Endothelial cell of umbilical vein (primary cell): ENCODE data around the gene AADACL2. TPM values are rescaled to one million over a fixed set of nuclear protein-coding genes. Genes with fewer than 3 reads are reported as not detected.

Source experiments
- BruUV-seq: library from RNA; stranded (reverse); fragments of 400-500 nt; replicated peaks from 2 replicates; lab custom pipeline; 2021; lab: Mats Ljungman, UMichigan
- CTCF ChIA-PET: fragments of 300-600, 350-600 bp; sonication (Branson Sonifier 250); formaldehyde crosslinking; loops from one replicate; lab custom pipeline; 2021; ENCODE audit warnings: antibody characterized with exemption, inconsistent platforms; lab: Charles Lee
- POLR2A ChIA-PET: fragments of 300-600, 350-600 bp; sonication (Branson Sonifier 250); formaldehyde crosslinking; loops from one replicate; lab custom pipeline; 2021; ENCODE audit warnings: antibody characterized with exemption, inconsistent platforms; lab: Charles Lee
- DNase-seq: peaks from one replicate; pipeline ENCODE4 v3.0.0-alpha.2; 2011; ENCODE audit warnings: low read depth, low spot score
- FAIRE-seq: peaks from 2 replicates; lab custom pipeline; 2011; peaks lifted over from hg19 to GRCh38; lab: Jason Lieb, UNC
- H2AFZ ChIP-seq: 2 replicates; pipeline ENCODE4 v1.6.0; 2012; ENCODE audit warnings: low read depth, low read length, control low read depth, inconsistent platforms
- H3K27ac ChIP-seq: 2 replicates; pipeline ENCODE4 v1.5.1; 2011; ENCODE audit warnings: low read depth, mild to moderate bottlenecking, control low read depth, low read length, moderate library complexity; ENCODE audit not compliant: insufficient read depth
- H3K27me3 ChIP-seq, 2 experiments: 2 replicates each; pipeline versions ENCODE4 v1.6.0 to v1.6.1; 2011; ENCODE audit warnings: low read length in 2 of 2, mixed read lengths in 1 of 2; ENCODE audit not compliant: control insufficient read depth in 2 of 2, insufficient read depth in 2 of 2
- H3K36me3 ChIP-seq, 2 experiments: 2 replicates in 1 of 2; 3 replicates in 1 of 2; pipeline ENCODE4 v1.5.1; 2011; ENCODE audit warnings: low read length in 2 of 2, mild to moderate bottlenecking in 1 of 2, moderate library complexity in 1 of 2; ENCODE audit not compliant: control insufficient read depth in 2 of 2, insufficient read depth in 2 of 2; ENCODE audit errors: extremely low read depth in 1 of 2
- H3K4me1 ChIP-seq: 3 replicates; pipeline ENCODE4 v1.5.1; 2011; ENCODE audit warnings: mild to moderate bottlenecking, low read length; ENCODE audit not compliant: control insufficient read depth, insufficient read depth; ENCODE audit errors: extremely low read depth
- H3K4me2 ChIP-seq: 2 replicates; pipeline ENCODE4 v1.6.1; 2011; ENCODE audit warnings: low read length, control low read depth, mixed read lengths; ENCODE audit not compliant: insufficient read depth
- H3K4me3 ChIP-seq, 3 experiments: fragments of 200-600 bp in 1 of 3; sonication (generic), shearing (Covaris generic) in 1 of 3; replicated peaks in 1 of 3; 2 replicates each; pipeline ENCODE4 v1.5.1; 2011 to 2016; ENCODE audit warnings: control low read depth in 3 of 3, low read length in 3 of 3, mild to moderate bottlenecking in 2 of 3, inconsistent platforms in 1 of 3, low read depth in 1 of 3, moderate library complexity in 1 of 3; ENCODE audit not compliant: insufficient read depth in 1 of 3
- H3K79me2 ChIP-seq: 2 replicates; pipeline ENCODE4 v1.6.0; 2012; ENCODE audit warnings: low read length, inconsistent platforms; ENCODE audit not compliant: control insufficient read depth, insufficient read depth
- H3K9ac ChIP-seq: replicated peaks from 2 replicates; pipeline ENCODE3; 2011; ENCODE audit warnings: low read length, control low read depth; ENCODE audit not compliant: insufficient read depth; ENCODE audit errors: extremely low read depth
- H3K9me1 ChIP-seq: replicated peaks from 3 replicates; pipeline ENCODE4 v1.6.0; 2011; ENCODE audit warnings: mild to moderate bottlenecking, low read length; ENCODE audit not compliant: control insufficient read depth, insufficient read depth; ENCODE audit errors: extremely low read depth
- H3K9me3 ChIP-seq: replicated peaks from 2 replicates; pipeline ENCODE4 v1.5.1; 2012; ENCODE audit warnings: low read length, inconsistent platforms; ENCODE audit not compliant: control insufficient read depth, insufficient read depth
- H4K20me1 ChIP-seq: replicated peaks from 2 replicates; pipeline ENCODE3; 2011; ENCODE audit warnings: mild to moderate bottlenecking, low read length; ENCODE audit not compliant: control insufficient read depth, insufficient read depth; ENCODE audit errors: extremely low read depth
- CTCF ChIP-seq, 2 donors: IDR thresholded peaks; 1 replicate in 1 of 2; 2 replicates in 1 of 2; pipeline ENCODE4 v1.5.1; 2011; ENCODE audit warnings: low read length in 2 of 2, mild to moderate bottlenecking in 2 of 2, moderate library complexity in 2 of 2, control low read depth in 1 of 2, inconsistent platforms in 1 of 2, low read depth in 1 of 2; ENCODE audit not compliant: insufficient read depth in 1 of 2; ENCODE audit errors: extremely low read depth in 1 of 2
- EZH2 ChIP-seq: IDR thresholded peaks from 2 replicates; pipeline ENCODE4 v1.6.1; 2012; ENCODE audit warnings: borderline replicate concordance, low read depth, mild to moderate bottlenecking, moderate library complexity, low read length, inconsistent platforms; ENCODE audit not compliant: severe bottlenecking
- FOS ChIP-seq: IDR thresholded peaks from 2 replicates; pipeline ENCODE4 v1.6.1; 2011; ENCODE audit warnings: mild to moderate bottlenecking, low read length, moderate library complexity, borderline replicate concordance; ENCODE audit not compliant: insufficient read depth
- GATA2 ChIP-seq: IDR thresholded peaks from 2 replicates; pipeline ENCODE4 v1.7.0; 2011; ENCODE audit warnings: low read depth, mild to moderate bottlenecking, moderate library complexity, mixed read lengths, low read length; ENCODE audit not compliant: insufficient read length, insufficient read depth
- JUN ChIP-seq: IDR thresholded peaks from 2 replicates; pipeline ENCODE4 v1.6.1; 2011; ENCODE audit warnings: borderline replicate concordance, low read depth; ENCODE audit not compliant: insufficient read length, insufficient read depth
- MYC ChIP-seq: IDR thresholded peaks from one replicate; pipeline ENCODE4 v1.6.1; 2011; ENCODE audit warnings: mild to moderate bottlenecking, low read depth, low read length
- POLR2A ChIP-seq: IDR thresholded peaks from 2 replicates; pipeline ENCODE4 v1.6.1; 2012; ENCODE audit warnings: low read depth, mild to moderate bottlenecking, control low read depth, low read length
- POLR2AphosphoS5 ChIP-seq: IDR thresholded peaks from 2 replicates; pipeline ENCODE4 v1.6.1; 2012; ENCODE audit warnings: low read depth, mild to moderate bottlenecking, control low read depth, low read length, moderate library complexity; ENCODE audit not compliant: insufficient read depth
- dilution Hi-C: fragments of 300-500 bp; cut with MboI; formaldehyde crosslinking; loops from one replicate; pipeline ENCODE4 v1.15.0; 2019; ENCODE audit warnings: low sequenced_read_pairs; ENCODE audit not compliant: extremely low pct_ligation_motif_present
- intact Hi-C: fragments of 100-400 bp; cut with micrococcal nuclease; formaldehyde crosslinking; loops from one replicate; pipeline ENCODE4 v1.10.0; 2022
- polyA plus RNA-seq, 4 experiments: library from polyadenylated mRNA; depleted of rRNA in 3 of 4; stranded (reverse) in 3 of 4; unstranded in 1 of 4; fragments of >200 nt; gene quantifications; 2 replicates each; pipeline versions ENCODE4 v1.2.1 to v1.2.3, GENCODE V29; 2011 to 2012; ENCODE audit warnings: missing spikeins in 1 of 4
- total RNA-seq: library from RNA; stranded (reverse); gene quantifications from 2 replicates; pipeline ENCODE4 v1.2.3, GENCODE V29; 2021
- TF ChIP-seq, protein P1 (sequence below): IDR thresholded peaks from 2 replicates; pipeline ENCODE4 v1.6.1; 2011; ENCODE audit not compliant: insufficient read depth, insufficient read length

The AADACL2 gene
- total and polyA plus RNA-seq, 2 donors (not counting 3 experiments of a cell fraction or from before 2014, with no cell fraction given): not detected

GRCh38 chr3:151774910-151775309 is 41.2 kb downstream of the AADACL2 start:
- no peaks in the 10 kb centered on the region for H3K9me1 ChIP-seq
- peaks cover 3% of the 10 kb centered on the region for H3K79me2 ChIP-seq
- POLR2A ChIA-PET: no interaction called here
- DNase-seq (no peak), FAIRE-seq (no peak)
- H3K4me1 ChIP-seq: peaks cover 24% of the 10 kb centered on the region
- H3K9ac ChIP-seq: no peak overlapping the region
- no peak overlapping the region for H3K27ac ChIP-seq
- no peaks in the 10 kb centered on the region for H3K27me3 ChIP-seq
- no TSS peak for BruUV-seq
- H2AFZ ChIP-seq: no peak overlapping the region
- no peaks in the 10 kb centered on the region for H4K20me1 ChIP-seq
- CTCF ChIA-PET: no interaction called here
- H3K9me3 ChIP-seq: no peaks in the 10 kb centered on the region
- dilution Hi-C loops (no loop called here), intact Hi-C loops (loop anchor here (5.0 kb wide), 1 partner anchor 1013 kb away; the partner anchor contains the start of gene SIAH2)
- H3K36me3 ChIP-seq: no peaks in the 10 kb centered on the region
- H3K4me2 ChIP-seq: no peak overlapping the region
- no peak overlapping the region for H3K4me3 ChIP-seq
- TF ChIP-seq POLR2A: no peak
- no peak for TF ChIP-seq FOS
- TF ChIP-seq EZH2: no peak
- no peak for TF ChIP-seq CTCF (IDR thresholded peaks at IDR 0.05; ENCODE audit: extremely low read depth in 1 of 2, insufficient read depth in 1 of 2, low read depth in 1 of 2, low read length in 2 of 2)
- TF ChIP-seq, protein P1, sequence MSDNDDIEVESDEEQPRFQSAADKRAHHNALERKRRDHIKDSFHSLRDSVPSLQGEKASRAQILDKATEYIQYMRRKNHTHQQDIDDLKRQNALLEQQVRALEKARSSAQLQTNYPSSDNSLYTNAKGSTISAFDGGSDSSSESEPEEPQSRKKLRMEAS: no peak
- no peak for TF ChIP-seq JUN
- no peak for TF ChIP-seq POLR2AphosphoS5
- no peak for TF ChIP-seq MYC
- TF ChIP-seq GATA2: no peak
